HepG2 (cell line): ENCODE data around the gene TSC22D2. TPM values are rescaled to one million over a fixed set of nuclear protein-coding genes. Genes with fewer than 3 reads are reported as not detected.

Experiments used
- ATAC-seq: fragments of 200-7000 bp; cut with Tn5 transposase; 3 replicates; pipeline ENCODE4 v1.9.1; 2020; ENCODE audit warnings: mild to moderate bottlenecking, moderate library complexity
- BruUV-seq: library from RNA; stranded (reverse); fragments of 400-500 nt; replicated peaks from 2 replicates; lab custom pipeline; 2021; lab: Mats Ljungman, UMichigan
- CTCF ChIA-PET: fragments of 300-600 bp; formaldehyde crosslinking; extraction: SDS; loops from one replicate; lab custom pipeline; 2021; ENCODE audit warnings: low total read pairs, inconsistent platforms, low intra/inter-chr PET ratio; lab: Yijun Ruan, JAX
- POLR2A ChIA-PET: fragments of 350-600 bp; sonication (Branson Sonifier 250); formaldehyde crosslinking; loops from one replicate; lab custom pipeline; 2020; ENCODE audit warnings: antibody characterized with exemption, inconsistent platforms; lab: Yijun Ruan, JAX
- DNase-seq: peaks from one replicate; pipeline ENCODE4 v3.0.0-alpha.2; 2015; ENCODE audit warnings: low spot score
- FAIRE-seq: peaks from 3 replicates; lab custom pipeline; 2011; peaks lifted over from hg19 to GRCh38; lab: Jason Lieb, UNC
- H2AFZ ChIP-seq: one replicate; pipeline ENCODE4 v1.6.1; 2011; ENCODE audit warnings: low read length, inconsistent platforms
- H3K27ac ChIP-seq: fragments of 300-600 bp; 3 replicates; pipeline ENCODE4 v1.8.0; 2011; ENCODE audit warnings: mixed run types, mild to moderate bottlenecking, mixed read lengths, low read length, inconsistent platforms; ENCODE audit not compliant: insufficient read depth; ENCODE audit errors: extremely low read length
- H3K27me3 ChIP-seq, 2 experiments: fragments of 200-600 bp in 1 of 2; 2 replicates in 1 of 2; 3 replicates in 1 of 2; pipeline versions ENCODE4 v1.6.0 to v1.8.0; 2011; ENCODE audit warnings: low read length in 2 of 2, mild to moderate bottlenecking in 2 of 2, moderate library complexity in 2 of 2, inconsistent platforms in 1 of 2; ENCODE audit not compliant: insufficient read depth in 2 of 2, control insufficient read depth in 1 of 2
- H3K36me3 ChIP-seq, 2 experiments: fragments of 200-600 bp in 1 of 2; replicated peaks in 1 of 2; 2 replicates in 1 of 2; 3 replicates in 1 of 2; pipeline versions ENCODE4 v1.5.1 to v1.8.0; 2011; ENCODE audit warnings: low read length in 2 of 2, inconsistent platforms in 1 of 2; ENCODE audit not compliant: insufficient read depth in 2 of 2, control insufficient read depth in 1 of 2
- H3K4me1 ChIP-seq: 2 replicates; pipeline ENCODE4 v1.5.1; 2012; ENCODE audit warnings: low read length, inconsistent platforms; ENCODE audit not compliant: insufficient read depth
- H3K4me2 ChIP-seq: 2 replicates; pipeline ENCODE4 v1.6.0; 2011; ENCODE audit warnings: low read depth, low read length, inconsistent platforms
- H3K4me3 ChIP-seq, 3 experiments: fragments of 200-600 bp in 1 of 3; sonication (generic), shearing (Covaris generic) in 1 of 3; replicated peaks in 1 of 3; 2 replicates each; pipeline ENCODE4 v1.5.1; 2011 to 2016; ENCODE audit warnings: low read length in 3 of 3, inconsistent platforms in 2 of 3, low read depth in 2 of 3, mild to moderate bottlenecking in 2 of 3, control low read depth in 1 of 3, mixed read lengths in 1 of 3; ENCODE audit not compliant: insufficient read depth in 1 of 3
- H3K79me2 ChIP-seq: one replicate; pipeline ENCODE4 v1.6.1; 2011; ENCODE audit warnings: low read length, inconsistent platforms; ENCODE audit not compliant: insufficient read depth
- H3K9ac ChIP-seq: 2 replicates; pipeline ENCODE4 v1.6.0; 2011; ENCODE audit warnings: mild to moderate bottlenecking, low read depth, low read length, inconsistent platforms; ENCODE audit not compliant: insufficient read depth
- H3K9me3 ChIP-seq: 2 replicates; pipeline ENCODE4 v1.5.1; 2012; ENCODE audit warnings: mild to moderate bottlenecking, low read length
- H4K20me1 ChIP-seq: 2 replicates; pipeline ENCODE4 v1.6.0; 2011; ENCODE audit warnings: inconsistent platforms, mild to moderate bottlenecking, low read length, moderate library complexity; ENCODE audit not compliant: insufficient read depth
- AGO2 ChIP-seq: fragments of 200-400 bp; formaldehyde crosslinking; optimal IDR thresholded peaks from 2 replicates; pipeline ENCODE3; 2017; ENCODE audit warnings: mild to moderate bottlenecking, low read depth, low read length, moderate library complexity
- BHLHE40 ChIP-seq: IDR thresholded peaks from 2 replicates; pipeline ENCODE4 v1.6.1; 2011; ENCODE audit warnings: low read length, improper control_type of control experiment
- SNAI1 ChIP-seq: sonication (generic); formaldehyde crosslinking; IDR thresholded peaks from 2 replicates; pipeline ENCODE4 v1.5.0; 2020; ENCODE audit warnings: mild to moderate bottlenecking, missing genetic modification reagents, borderline replicate concordance
- TARDBP ChIP-seq: sonication (generic); formaldehyde crosslinking; IDR thresholded peaks from 2 replicates; pipeline ENCODE4 v1.8.0; 2022; ENCODE audit warnings: mild to moderate bottlenecking, missing genetic modification reagents
- TSC22D2 ChIP-seq: sonication (generic); formaldehyde crosslinking; IDR thresholded peaks from 2 replicates; pipeline ENCODE4 v1.5.1; 2020; ENCODE audit warnings: missing genetic modification reagents, mild to moderate bottlenecking, borderline replicate concordance
- ZNF121 ChIP-seq: sonication (generic); formaldehyde crosslinking; IDR thresholded peaks from 2 replicates; pipeline ENCODE4 v1.5.0; 2020; ENCODE audit warnings: mild to moderate bottlenecking, missing genetic modification reagents
- WGBS: methylation state at CpG from one replicate; pipeline ENCODE4 v1.1.6; 2017; ENCODE audit warnings: low lambda C conversion rate; 5-methylcytosine and 5-hydroxymethylcytosine counted together
- in situ Hi-C: cut with HindIII; loops from 2 replicates; pipeline ENCODE4 v1.10.0; 2017; ENCODE audit warnings: low pct_unique_long_range_greater_than_20kb; ENCODE audit not compliant: extremely low pct_ligation_motif_present
- intact Hi-C: fragments of 100-400 bp; cut with micrococcal nuclease; formaldehyde crosslinking; loops from one replicate; pipeline ENCODE4 v1.10.0; 2022; ENCODE audit not compliant: unreplicated experiment
- polyA plus RNA-seq, 8 experiments: library from polyadenylated mRNA; depleted of rRNA in 3 of 8; stranded (reverse) in 7 of 8; unstranded in 1 of 8; fragments of >200 nt; fragmentation: Illumina TruSeq in 4 of 8; extraction: Trizol in 4 of 8; gene quantifications; 2 replicates each; pipeline versions ENCODE4 v1.2.1 to v1.2.3, GENCODE V29; 2011 to 2016; ENCODE audit warnings: low read depth in 4 of 8, missing spikeins in 1 of 8, mixed read lengths in 1 of 8; ENCODE audit not compliant: insufficient read depth in 1 of 8
- total RNA-seq, 5 experiments: library from RNA; depleted of rRNA; stranded (reverse); fragments of >200 nt; fragmentation: Illumina TruSeq; extraction: Trizol; gene quantifications; 2 replicates each; pipeline ENCODE4 v1.2.3, GENCODE V29; 2016; ENCODE audit warnings: low read depth in 1 of 5
- TF ChIP-seq, protein P1 (sequence below): sonication (generic); formaldehyde crosslinking; IDR thresholded peaks from 2 replicates; pipeline ENCODE4 v1.8.0; 2022; ENCODE audit warnings: missing genetic modification reagents, mild to moderate bottlenecking, borderline replicate concordance

TSC22D2 gene
- total and polyA plus RNA-seq, 2 of the 13 experiments (the other 11 are each of a cell fraction or from before 2014, with no cell fraction given), result 4.6 to 8.2 TPM

DNA sequence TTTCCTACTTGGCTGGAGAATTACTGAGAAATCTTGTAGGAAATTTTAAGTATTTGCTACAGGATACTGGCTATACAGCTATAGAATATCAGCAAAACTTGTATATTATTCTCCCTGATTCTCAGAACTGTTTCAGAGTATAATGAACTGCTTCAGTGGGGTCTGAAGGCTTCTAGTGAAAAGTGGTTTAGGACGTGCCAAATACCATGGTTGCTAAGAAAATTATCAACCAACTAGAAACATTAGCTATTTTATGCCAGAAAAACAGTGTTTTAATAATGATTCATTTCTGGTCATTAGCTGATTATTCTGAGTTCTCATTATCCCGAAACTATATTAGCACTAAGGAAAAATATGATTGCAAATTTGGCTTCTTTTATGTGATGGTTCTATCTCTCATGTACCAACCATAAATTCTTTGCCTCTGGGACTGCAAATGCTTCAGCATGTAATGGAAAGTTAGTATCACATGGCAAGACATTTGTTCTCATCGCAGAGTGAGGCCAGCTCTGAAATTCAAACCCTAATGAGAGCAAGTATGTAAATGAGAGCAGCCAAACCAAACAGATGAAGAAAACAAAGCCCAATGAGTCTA lies 11.0 kb upstream of the TSC22D2 start:
- Histone ChIP-seq H3K9me3 (no peaks in the 10 kb centered on the region), H3K4me2 (no peak overlapping the region), H3K36me3 (no peaks in the 10 kb centered on the region), H3K27ac (no peak overlapping the region), H3K79me2 (no peaks in the 10 kb centered on the region), H4K20me1 (no peaks in the 10 kb centered on the region), H3K4me1 (no peaks in the 10 kb centered on the region), H3K4me3 (no peak overlapping the region), H3K27me3 (peaks cover 0 to 8% of the 10 kb centered on the region in 2 experiments; a peak in 1 of 5 replicates), H2AFZ (no peak overlapping the region), H3K9ac (no peak overlapping the region)
- TF ChIP-seq, protein P1, sequence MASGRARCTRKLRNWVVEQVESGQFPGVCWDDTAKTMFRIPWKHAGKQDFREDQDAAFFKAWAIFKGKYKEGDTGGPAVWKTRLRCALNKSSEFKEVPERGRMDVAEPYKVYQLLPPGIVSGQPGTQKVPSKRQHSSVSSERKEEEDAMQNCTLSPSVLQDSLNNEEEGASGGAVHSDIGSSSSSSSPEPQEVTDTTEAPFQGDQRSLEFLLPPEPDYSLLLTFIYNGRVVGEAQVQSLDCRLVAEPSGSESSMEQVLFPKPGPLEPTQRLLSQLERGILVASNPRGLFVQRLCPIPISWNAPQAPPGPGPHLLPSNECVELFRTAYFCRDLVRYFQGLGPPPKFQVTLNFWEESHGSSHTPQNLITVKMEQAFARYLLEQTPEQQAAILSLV (CRISPR knock-in tag), result no peak
- CTCF ChIA-PET, result no interaction called here
- POLR2A ChIA-PET, result no interaction called here
- DNase-seq (no peak), FAIRE-seq (no peak), ATAC-seq (no peak)
- no TSS peak for BruUV-seq
- WGBS, result 45% methylated on average over 3 of the region's 3 CpGs
- intact Hi-C loops, result no loop called here
- in situ Hi-C loops, result no loop called here

DNA sequence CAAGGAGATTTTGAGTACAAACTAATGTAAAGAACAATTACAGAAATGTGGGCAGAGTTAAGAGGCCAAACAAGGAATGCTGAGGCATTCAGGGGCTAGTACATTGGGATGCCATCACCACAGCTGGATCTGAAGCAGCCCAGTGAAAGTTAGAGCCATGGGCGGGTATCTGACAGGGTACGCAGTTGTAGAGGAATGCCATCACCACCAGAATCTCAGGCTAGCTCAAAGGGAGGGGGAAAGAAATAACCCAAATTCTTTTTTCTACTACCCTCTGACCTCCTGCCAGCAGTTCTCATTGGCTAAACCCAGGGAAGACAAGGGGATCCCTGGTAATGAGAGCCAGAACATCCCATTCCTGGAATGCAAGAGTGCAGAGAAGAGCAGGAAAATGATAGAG lies 9.0 kb upstream of the TSC22D2 start:
- in situ Hi-C loops, result no loop called here
- ATAC-seq (no peak), FAIRE-seq (no peak), DNase-seq (no peak)
- H3K4me3 ChIP-seq, result no peak overlapping the region
- no peak overlapping the region for H3K9ac ChIP-seq
- H3K79me2 ChIP-seq, result no peaks in the 10 kb centered on the region
- 72% methylated on average over 2 of the region's 2 CpGs for WGBS
- ChIA-PET CTCF (no interaction called here), POLR2A (no interaction called here)
- TF ChIP-seq TARDBP (CRISPR knock-in tag), result no peak
- no peak for TF ChIP-seq ZNF121
- no peak for TF ChIP-seq TSC22D2 (CRISPR knock-in tag)
- no peak for TF ChIP-seq AGO2
- TF ChIP-seq BHLHE40, result no peak
- TF ChIP-seq SNAI1 (CRISPR knock-in tag), result no peak
- H3K36me3 ChIP-seq, result no peaks in the 10 kb centered on the region
- no peaks in the 10 kb centered on the region for H3K9me3 ChIP-seq
- no peak overlapping the region for H2AFZ ChIP-seq
- no peaks in the 10 kb centered on the region for H3K4me1 ChIP-seq
- H3K27me3 ChIP-seq, result peaks cover 0 to 8% of the 10 kb centered on the region in 2 experiments; a peak in 1 of 5 replicates
- no peaks in the 10 kb centered on the region for H4K20me1 ChIP-seq
- no peak overlapping the region for H3K4me2 ChIP-seq
- H3K27ac ChIP-seq, result no peak overlapping the region
- BruUV-seq, result no TSS peak
- intact Hi-C loops, result no loop called here
